NCI-H2107 treated with DMSO at 0.1 percent for 48 hours (cell line): Measurements from ENCODE around the gene RSPO1.
"Not testable (repeated sequence)": the region's sequence is repeated elsewhere in the genome, so short reads cannot be mapped to it uniquely, and the experiment has no call there.

ENCODE experiments used
- DNase-seq: peaks from one replicate; lab custom pipeline; 2025; ENCODE audit not compliant: unreplicated experiment; lab: John Stamatoyannopoulos, UW

The RSPO1 gene

GRCh38 chr1:37622131-37622530 lies 12.6 kb downstream of the RSPO1 start:
- DNase-seq: no peak

- DNase-seq: no peak
Observed at GRCh38 chr1:37621326-37621870, 13.3 kb downstream of the RSPO1 start.

- DNase-seq: peak; percentile 6
Observed at GRCh38 chr1:37620707-37621106, 14.0 kb downstream of the RSPO1 start.

- no peak for DNase-seq
Observed at GRCh38 chr1:37616330-37616729, 18.4 kb downstream of the RSPO1 start.

GRCh38 chr1:37614105-37614504 lies 20.6 kb downstream of the RSPO1 start:
- no peak for DNase-seq

GRCh38 chr1:37612186-37612585 lies 22.5 kb downstream of the RSPO1 start:
- no peak for DNase-seq

GRCh38 chr1:37609994-37610393 lies 24.7 kb downstream of the RSPO1 start:
- DNase-seq: no peak

GRCh38 chr1:37609002-37609401 lies 25.7 kb downstream of the RSPO1 start:
- no peak for DNase-seq

- no peak for DNase-seq
Observed at GRCh38 chr1:37606481-37607263, 28.0 kb downstream of the RSPO1 start.

- DNase-seq: no peak
Observed at GRCh38 chr1:37605806-37606474, 28.8 kb downstream of the RSPO1 start.

- no peak for DNase-seq
Observed at GRCh38 chr1:37605061-37605650, 29.5 kb downstream of the RSPO1 start.

GRCh38 chr1:37602750-37603694 lies 31.7 kb downstream of the RSPO1 start:
- peak; percentile 5 for DNase-seq

GRCh38 chr1:37601441-37601840 lies 33.3 kb downstream of the RSPO1 start:
- DNase-seq: no peak

- DNase-seq: no peak
Observed at GRCh38 chr1:37599940-37600339, 34.8 kb downstream of the RSPO1 start.

GRCh38 chr1:37596182-37596667 lies 38.5 kb downstream of the RSPO1 start:
- no peak for DNase-seq

GRCh38 chr1:37595440-37596181 lies 39.1 kb downstream of the RSPO1 start, which contains the start of gene GNL2:
Gene GNL2, minus strand, starts transcription at chr1:37595937. Its CDS starts 115 bp downstream, at chr1:37595822.
- DNase-seq: peak; percentile 88

GRCh38 chr1:37593726-37594125 lies 41.0 kb downstream of the RSPO1 start:
- DNase-seq: no peak

- DNase-seq: no peak
Observed at GRCh38 chr1:37588939-37589338, 45.8 kb downstream of the RSPO1 start.

- DNase-seq: not testable (repeated sequence)
Observed at GRCh38 chr1:37584544-37584943, 50.1 kb downstream of the RSPO1 start.

- DNase-seq: no peak
Observed at GRCh38 chr1:37575692-37576091, 59.0 kb downstream of the RSPO1 start.
